Measurements from ENCODE around the gene KRTAP9-3. TPM values are rescaled to one million over a fixed set of nuclear protein-coding genes. Genes with fewer than 3 reads are reported as not detected.

Gene KRTAP9-3
- total RNA-seq, 1 donor from 2014 or later: not detected

DNA sequence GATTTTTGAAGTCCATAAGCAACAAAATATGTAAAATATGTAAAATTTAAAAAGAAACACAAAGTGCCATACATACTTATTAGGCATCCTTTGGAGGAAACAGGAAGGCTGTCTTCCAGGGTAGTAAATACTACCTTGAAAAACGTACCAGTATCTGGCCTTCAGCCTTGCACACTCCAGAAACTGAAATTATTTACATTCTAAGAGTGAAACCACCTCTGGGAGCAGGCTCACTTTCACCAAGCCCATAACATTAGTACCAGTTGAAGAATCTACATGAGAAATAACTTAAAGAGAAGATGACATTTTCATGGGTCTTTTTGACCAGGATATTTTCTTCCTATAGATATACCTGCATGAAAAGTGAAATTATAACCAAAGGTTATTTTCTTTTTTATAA lies 36.2 kb upstream of the KRTAP9-3 start:
- Mint-ChIP-seq H3K4me1 (no peaks in the 10 kb centered on the region), H3K4me3 (no peak overlapping the region), H3K27ac (no peak overlapping the region), H3K9me3 (peaks cover 19% of the 10 kb centered on the region), H3K27me3 (ENCODE audit: low read depth) (peaks cover 2% of the 10 kb centered on the region), H3K36me3 (peaks cover 4% of the 10 kb centered on the region)
- DNase-seq (ENCODE audit: low spot score in 2 of 2, unreplicated experiment in 2 of 2): no peak
- no peak for TF ChIP-seq CTCF (IDR thresholded peaks at IDR 0.05; ENCODE audit: unreplicated experiment)

- H3K27ac Mint-ChIP-seq: no peak overlapping the region
- peaks cover 4% of the 10 kb centered on the region for H3K36me3 Mint-ChIP-seq
- no peaks in the 10 kb centered on the region for H3K4me1 Mint-ChIP-seq
- peaks cover 11% of the 10 kb centered on the region for H3K9me3 Mint-ChIP-seq
- no peak overlapping the region for H3K4me3 Mint-ChIP-seq
- peaks cover 2% of the 10 kb centered on the region for H3K27me3 Mint-ChIP-seq (ENCODE audit: low read depth)
- no peak for TF ChIP-seq CTCF (IDR thresholded peaks at IDR 0.05; ENCODE audit: unreplicated experiment)
- no peak for DNase-seq (ENCODE audit: low spot score in 2 of 2, unreplicated experiment in 2 of 2)
These were observed 32.7 kb upstream of the KRTAP9-3 start for GRCh38 chr17:41199421-41200078.

- no peak for TF ChIP-seq CTCF (IDR thresholded peaks at IDR 0.05; ENCODE audit: unreplicated experiment)
- Mint-ChIP-seq H3K9me3 (peaks cover 23% of the 10 kb centered on the region), H3K27ac (no peak overlapping the region), H3K27me3 (ENCODE audit: low read depth) (no peaks in the 10 kb centered on the region), H3K4me3 (no peak overlapping the region), H3K4me1 (no peaks in the 10 kb centered on the region), H3K36me3 (no peaks in the 10 kb centered on the region)
- no peak for DNase-seq (ENCODE audit: low spot score in 2 of 2, unreplicated experiment in 2 of 2)
These were observed 20.3 kb upstream of the KRTAP9-3 start for GRCh38 chr17:41211845-41212466.

DNA sequence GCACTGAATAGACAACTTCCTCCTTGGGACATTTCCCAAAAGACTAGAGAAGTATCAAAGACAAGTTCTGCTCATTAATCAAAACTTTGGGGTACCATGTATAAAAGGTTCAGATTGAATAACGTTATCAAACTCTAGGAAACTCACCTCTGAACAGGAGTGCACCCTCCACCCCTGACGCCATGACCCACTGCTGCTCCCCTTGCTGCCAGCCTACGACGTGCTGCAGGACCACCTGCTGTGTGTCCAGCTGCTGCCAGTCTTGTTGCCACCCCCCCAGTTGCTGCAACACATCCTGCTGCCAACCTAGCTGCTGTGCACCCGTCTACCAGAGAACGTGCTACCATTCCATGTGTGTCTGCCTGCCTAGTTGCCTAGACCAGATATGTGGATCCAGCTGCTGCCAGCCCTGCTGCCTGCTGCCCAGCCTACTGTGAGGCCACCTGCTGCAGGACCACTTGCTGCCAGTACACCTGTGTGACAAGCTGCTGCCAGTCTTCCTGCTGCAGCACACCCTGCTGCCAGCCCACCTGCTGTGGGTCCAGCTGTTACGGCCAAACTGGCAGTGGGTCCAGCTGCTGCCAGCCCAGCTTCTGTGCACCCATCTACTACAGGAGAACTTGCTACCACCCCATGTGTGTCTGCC lies 19.6 kb upstream of the KRTAP9-3 start:
- Mint-ChIP-seq H3K27ac (no peak overlapping the region), H3K4me1 (no peaks in the 10 kb centered on the region), H3K36me3 (no peaks in the 10 kb centered on the region), H3K27me3 (ENCODE audit: low read depth) (no peaks in the 10 kb centered on the region), H3K9me3 (peaks cover 19% of the 10 kb centered on the region), H3K4me3 (no peak overlapping the region)
- DNase-seq (ENCODE audit: low spot score in 2 of 2, unreplicated experiment in 2 of 2): no peak
- no peak for TF ChIP-seq CTCF (IDR thresholded peaks at IDR 0.05; ENCODE audit: unreplicated experiment)

- peaks cover 11% of the 10 kb centered on the region for H3K9me3 Mint-ChIP-seq
- H3K4me3 Mint-ChIP-seq: no peak overlapping the region
- TF ChIP-seq CTCF (IDR thresholded peaks at IDR 0.05; ENCODE audit: unreplicated experiment): no peak
- peaks cover 3% of the 10 kb centered on the region for H3K27me3 Mint-ChIP-seq (ENCODE audit: low read depth)
- no peaks in the 10 kb centered on the region for H3K4me1 Mint-ChIP-seq
- peaks cover 6% of the 10 kb centered on the region for H3K36me3 Mint-ChIP-seq
- no peak overlapping the region for H3K27ac Mint-ChIP-seq
- no peak for DNase-seq (ENCODE audit: low spot score in 2 of 2, unreplicated experiment in 2 of 2)
These were observed 16.6 kb upstream of the KRTAP9-3 start for GRCh38 chr17:41215681-41216080.

Measured in mesothelial cell of epicardium (in vitro differentiated cells).